Measurements from ENCODE around the gene PKP3.

GRCh38 chr11:429391-429790 is 35.4 kb downstream of the PKP3 start:
- TF ChIP-seq CTCF (IDR thresholded peaks at IDR 0.05) = no peak
- TF ChIP-seq, protein P1, sequence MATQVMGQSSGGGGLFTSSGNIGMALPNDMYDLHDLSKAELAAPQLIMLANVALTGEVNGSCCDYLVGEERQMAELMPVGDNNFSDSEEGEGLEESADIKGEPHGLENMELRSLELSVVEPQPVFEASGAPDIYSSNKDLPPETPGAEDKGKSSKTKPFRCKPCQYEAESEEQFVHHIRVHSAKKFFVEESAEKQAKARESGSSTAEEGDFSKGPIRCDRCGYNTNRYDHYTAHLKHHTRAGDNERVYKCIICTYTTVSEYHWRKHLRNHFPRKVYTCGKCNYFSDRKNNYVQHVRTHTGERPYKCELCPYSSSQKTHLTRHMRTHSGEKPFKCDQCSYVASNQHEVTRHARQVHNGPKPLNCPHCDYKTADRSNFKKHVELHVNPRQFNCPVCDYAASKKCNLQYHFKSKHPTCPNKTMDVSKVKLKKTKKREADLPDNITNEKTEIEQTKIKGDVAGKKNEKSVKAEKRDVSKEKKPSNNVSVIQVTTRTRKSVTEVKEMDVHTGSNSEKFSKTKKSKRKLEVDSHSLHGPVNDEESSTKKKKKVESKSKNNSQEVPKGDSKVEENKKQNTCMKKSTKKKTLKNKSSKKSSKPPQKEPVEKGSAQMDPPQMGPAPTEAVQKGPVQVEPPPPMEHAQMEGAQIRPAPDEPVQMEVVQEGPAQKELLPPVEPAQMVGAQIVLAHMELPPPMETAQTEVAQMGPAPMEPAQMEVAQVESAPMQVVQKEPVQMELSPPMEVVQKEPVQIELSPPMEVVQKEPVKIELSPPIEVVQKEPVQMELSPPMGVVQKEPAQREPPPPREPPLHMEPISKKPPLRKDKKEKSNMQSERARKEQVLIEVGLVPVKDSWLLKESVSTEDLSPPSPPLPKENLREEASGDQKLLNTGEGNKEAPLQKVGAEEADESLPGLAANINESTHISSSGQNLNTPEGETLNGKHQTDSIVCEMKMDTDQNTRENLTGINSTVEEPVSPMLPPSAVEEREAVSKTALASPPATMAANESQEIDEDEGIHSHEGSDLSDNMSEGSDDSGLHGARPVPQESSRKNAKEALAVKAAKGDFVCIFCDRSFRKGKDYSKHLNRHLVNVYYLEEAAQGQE (IDR thresholded peaks at IDR 0.05; ENCODE audit: low read depth, low read length) = no peak
